HCT116 (cell line): ENCODE measurements around the gene PAAF1.

Source experiments
- CBX3 ChIP-seq: IDR thresholded peaks from 2 replicates; pipeline ENCODE4 v1.6.1; 2012; ENCODE audit warnings: low read depth
- EGR1 ChIP-seq: IDR thresholded peaks from 2 replicates; pipeline ENCODE4 v1.6.1; 2012; ENCODE audit warnings: low read depth
- ELF1 ChIP-seq: IDR thresholded peaks from 2 replicates; pipeline ENCODE4 v1.6.1; 2012; ENCODE audit warnings: low read depth, borderline replicate concordance
- EZH2 ChIP-seq: fragments of 200-600 bp; sonication (generic); IDR thresholded peaks from 2 replicates; pipeline ENCODE4 v1.6.1; 2017; ENCODE audit warnings: antibody characterized with exemption, mixed run types
- EZH2phosphoT487 ChIP-seq: fragments of 200-600 bp; IDR thresholded peaks from 2 replicates; pipeline ENCODE4 v1.6.1; 2018; ENCODE audit warnings: antibody characterized with exemption, borderline replicate concordance
- FOSL1 ChIP-seq: IDR thresholded peaks from 2 replicates; pipeline ENCODE4 v1.6.1; 2012; ENCODE audit warnings: low read depth
- POLR2A ChIP-seq: IDR thresholded peaks from 2 replicates; pipeline ENCODE4 v1.7.0; 2011; ENCODE audit warnings: borderline replicate concordance; ENCODE audit not compliant: insufficient read depth, insufficient read length; ENCODE audit errors: extremely low read depth
- POLR2AphosphoS5 ChIP-seq: IDR thresholded peaks from 2 replicates; pipeline ENCODE4 v1.6.1; 2011; ENCODE audit warnings: mild to moderate bottlenecking, low read depth, low read length, moderate library complexity
- SIN3A ChIP-seq: IDR thresholded peaks from 2 replicates; pipeline ENCODE4 v1.6.1; 2012; ENCODE audit warnings: low read depth
- SP1 ChIP-seq: IDR thresholded peaks from 2 replicates; pipeline ENCODE4 v1.6.1; 2012; ENCODE audit warnings: low read depth
- ZNF274 ChIP-seq: fragments of 200-500 bp; sonication (Bioruptor generic); IDR thresholded peaks from 2 replicates; pipeline ENCODE4 v1.6.1; 2014; ENCODE audit warnings: mild to moderate bottlenecking, low read depth, low read length, inconsistent platforms
- TF ChIP-seq, protein P1 (sequence below), 3 experiments: fragments of 200-600 bp in 1 of 3; sonication (generic) in 1 of 3; IDR thresholded peaks in 2 of 3; conservative IDR thresholded peaks in 1 of 3; 2 replicates each; pipeline ENCODE4 v1.5.1; 2012 to 2017; ENCODE audit warnings: low read depth in 2 of 3, low read length in 2 of 3, antibody characterized with exemption in 1 of 3, borderline replicate concordance in 1 of 3, control low read depth in 1 of 3, mild to moderate bottlenecking in 1 of 3, mixed read lengths in 1 of 3, mixed run types in 1 of 3, moderate library complexity in 1 of 3; ENCODE audit not compliant: insufficient read depth in 1 of 3
- TF ChIP-seq, protein P2 (sequence below): IDR thresholded peaks from 2 replicates; pipeline ENCODE4 v1.6.1; 2012; ENCODE audit warnings: low read depth

GRCh38 chr11:73902303-73902702 lies 25.5 kb downstream of the PAAF1 start:
- TF ChIP-seq, protein P1, sequence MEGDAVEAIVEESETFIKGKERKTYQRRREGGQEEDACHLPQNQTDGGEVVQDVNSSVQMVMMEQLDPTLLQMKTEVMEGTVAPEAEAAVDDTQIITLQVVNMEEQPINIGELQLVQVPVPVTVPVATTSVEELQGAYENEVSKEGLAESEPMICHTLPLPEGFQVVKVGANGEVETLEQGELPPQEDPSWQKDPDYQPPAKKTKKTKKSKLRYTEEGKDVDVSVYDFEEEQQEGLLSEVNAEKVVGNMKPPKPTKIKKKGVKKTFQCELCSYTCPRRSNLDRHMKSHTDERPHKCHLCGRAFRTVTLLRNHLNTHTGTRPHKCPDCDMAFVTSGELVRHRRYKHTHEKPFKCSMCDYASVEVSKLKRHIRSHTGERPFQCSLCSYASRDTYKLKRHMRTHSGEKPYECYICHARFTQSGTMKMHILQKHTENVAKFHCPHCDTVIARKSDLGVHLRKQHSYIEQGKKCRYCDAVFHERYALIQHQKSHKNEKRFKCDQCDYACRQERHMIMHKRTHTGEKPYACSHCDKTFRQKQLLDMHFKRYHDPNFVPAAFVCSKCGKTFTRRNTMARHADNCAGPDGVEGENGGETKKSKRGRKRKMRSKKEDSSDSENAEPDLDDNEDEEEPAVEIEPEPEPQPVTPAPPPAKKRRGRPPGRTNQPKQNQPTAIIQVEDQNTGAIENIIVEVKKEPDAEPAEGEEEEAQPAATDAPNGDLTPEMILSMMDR (IDR thresholded peaks at IDR 0.05 in 2 of 3, conservative IDR thresholded peaks at IDR 0.05 in 1 of 3; ENCODE audit: borderline replicate concordance in 1 of 3, insufficient read depth in 1 of 3, low read depth in 2 of 3, low read length in 2 of 3) = no peak
- no peak for TF ChIP-seq EGR1
- TF ChIP-seq SIN3A = no peak
- TF ChIP-seq POLR2AphosphoS5 = no peak
- TF ChIP-seq POLR2A = no peak
- TF ChIP-seq CBX3 = no peak
- no peak for TF ChIP-seq EZH2phosphoT487
- TF ChIP-seq EZH2 = no peak
- no peak for TF ChIP-seq FOSL1
- TF ChIP-seq ELF1 = no peak
- no peak for TF ChIP-seq SP1
- TF ChIP-seq ZNF274 = no peak
- TF ChIP-seq, protein P2, sequence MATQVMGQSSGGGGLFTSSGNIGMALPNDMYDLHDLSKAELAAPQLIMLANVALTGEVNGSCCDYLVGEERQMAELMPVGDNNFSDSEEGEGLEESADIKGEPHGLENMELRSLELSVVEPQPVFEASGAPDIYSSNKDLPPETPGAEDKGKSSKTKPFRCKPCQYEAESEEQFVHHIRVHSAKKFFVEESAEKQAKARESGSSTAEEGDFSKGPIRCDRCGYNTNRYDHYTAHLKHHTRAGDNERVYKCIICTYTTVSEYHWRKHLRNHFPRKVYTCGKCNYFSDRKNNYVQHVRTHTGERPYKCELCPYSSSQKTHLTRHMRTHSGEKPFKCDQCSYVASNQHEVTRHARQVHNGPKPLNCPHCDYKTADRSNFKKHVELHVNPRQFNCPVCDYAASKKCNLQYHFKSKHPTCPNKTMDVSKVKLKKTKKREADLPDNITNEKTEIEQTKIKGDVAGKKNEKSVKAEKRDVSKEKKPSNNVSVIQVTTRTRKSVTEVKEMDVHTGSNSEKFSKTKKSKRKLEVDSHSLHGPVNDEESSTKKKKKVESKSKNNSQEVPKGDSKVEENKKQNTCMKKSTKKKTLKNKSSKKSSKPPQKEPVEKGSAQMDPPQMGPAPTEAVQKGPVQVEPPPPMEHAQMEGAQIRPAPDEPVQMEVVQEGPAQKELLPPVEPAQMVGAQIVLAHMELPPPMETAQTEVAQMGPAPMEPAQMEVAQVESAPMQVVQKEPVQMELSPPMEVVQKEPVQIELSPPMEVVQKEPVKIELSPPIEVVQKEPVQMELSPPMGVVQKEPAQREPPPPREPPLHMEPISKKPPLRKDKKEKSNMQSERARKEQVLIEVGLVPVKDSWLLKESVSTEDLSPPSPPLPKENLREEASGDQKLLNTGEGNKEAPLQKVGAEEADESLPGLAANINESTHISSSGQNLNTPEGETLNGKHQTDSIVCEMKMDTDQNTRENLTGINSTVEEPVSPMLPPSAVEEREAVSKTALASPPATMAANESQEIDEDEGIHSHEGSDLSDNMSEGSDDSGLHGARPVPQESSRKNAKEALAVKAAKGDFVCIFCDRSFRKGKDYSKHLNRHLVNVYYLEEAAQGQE = no peak
